Fibroblast of villous mesenchyme (primary cell): ENCODE results near the gene TIMMDC1. TPM values are rescaled to one million over a fixed set of nuclear protein-coding genes. Genes with fewer than 3 reads are reported as not detected.

Source experiments
- DNase-seq: peaks from one replicate; pipeline ENCODE4 v3.0.0-alpha.2; 2010; ENCODE audit warnings: low read depth
- H3K4me3 ChIP-seq: 2 replicates; pipeline ENCODE4 v1.5.1; 2011; ENCODE audit warnings: low read depth, mild to moderate bottlenecking, low read length
- total RNA-seq: library from RNA; depleted of rRNA; stranded (reverse); fragments of >200 nt; gene quantifications from 2 replicates; pipeline ENCODE4 v1.2.3, GENCODE V29; 2012
- TF ChIP-seq, protein P1 (sequence below): IDR thresholded peaks from 2 replicates; pipeline ENCODE4 v1.5.1; 2012; ENCODE audit warnings: low read depth, mild to moderate bottlenecking, low read length; ENCODE audit not compliant: insufficient read depth

TIMMDC1 gene
- total RNA-seq, 1 donor = 58.7 TPM

GRCh38 chr3:119492810-119493209, 5.5 kb upstream of the TIMMDC1 start:
- no peak overlapping the region for H3K4me3 ChIP-seq
- TF ChIP-seq, protein P1, sequence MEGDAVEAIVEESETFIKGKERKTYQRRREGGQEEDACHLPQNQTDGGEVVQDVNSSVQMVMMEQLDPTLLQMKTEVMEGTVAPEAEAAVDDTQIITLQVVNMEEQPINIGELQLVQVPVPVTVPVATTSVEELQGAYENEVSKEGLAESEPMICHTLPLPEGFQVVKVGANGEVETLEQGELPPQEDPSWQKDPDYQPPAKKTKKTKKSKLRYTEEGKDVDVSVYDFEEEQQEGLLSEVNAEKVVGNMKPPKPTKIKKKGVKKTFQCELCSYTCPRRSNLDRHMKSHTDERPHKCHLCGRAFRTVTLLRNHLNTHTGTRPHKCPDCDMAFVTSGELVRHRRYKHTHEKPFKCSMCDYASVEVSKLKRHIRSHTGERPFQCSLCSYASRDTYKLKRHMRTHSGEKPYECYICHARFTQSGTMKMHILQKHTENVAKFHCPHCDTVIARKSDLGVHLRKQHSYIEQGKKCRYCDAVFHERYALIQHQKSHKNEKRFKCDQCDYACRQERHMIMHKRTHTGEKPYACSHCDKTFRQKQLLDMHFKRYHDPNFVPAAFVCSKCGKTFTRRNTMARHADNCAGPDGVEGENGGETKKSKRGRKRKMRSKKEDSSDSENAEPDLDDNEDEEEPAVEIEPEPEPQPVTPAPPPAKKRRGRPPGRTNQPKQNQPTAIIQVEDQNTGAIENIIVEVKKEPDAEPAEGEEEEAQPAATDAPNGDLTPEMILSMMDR = no peak
- DNase-seq = no peak

- no peak for DNase-seq
- no peak overlapping the region for H3K4me3 ChIP-seq
- TF ChIP-seq, protein P1 = no peak
Measured at GRCh38 chr3:119494597-119494996, 3.8 kb upstream of the TIMMDC1 start.

- peak; percentile 36 for DNase-seq
- TF ChIP-seq, protein P1 = no peak
Measured at GRCh38 chr3:119497820-119498185, 544 bp upstream of the TIMMDC1 start.

GRCh38 chr3:119500265-119500664, 1.9 kb downstream of the TIMMDC1 start:
- DNase-seq = no peak
- TF ChIP-seq, protein P1 = no peak
- H3K4me3 ChIP-seq = peak overlapping the region; percentile 98

More at GRCh38 chr3:119497820-119498185, 544 bp upstream of the TIMMDC1 start:
- H3K4me3 ChIP-seq = peak overlapping the region; percentile 98

DNA sequence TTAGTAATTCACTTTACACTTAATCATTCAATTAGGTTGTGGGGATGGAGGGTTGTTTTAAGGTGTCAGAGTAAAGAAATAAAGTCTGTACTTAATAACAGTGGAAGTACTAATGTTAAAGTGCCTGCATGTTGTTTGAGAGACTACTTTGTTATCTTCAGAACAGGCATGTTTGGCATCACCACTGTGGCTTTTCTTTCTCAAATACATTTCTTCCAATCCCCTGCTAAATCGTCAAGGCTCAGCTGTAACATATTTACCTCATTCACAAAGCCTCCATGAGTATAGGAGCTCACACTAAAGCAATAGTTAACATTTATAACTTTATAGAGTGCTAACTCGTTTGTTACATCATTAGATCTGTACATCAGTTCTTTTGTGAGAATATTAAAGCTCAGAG, 2.6 kb downstream of the TIMMDC1 start:
- peak overlapping the region; percentile 98 for H3K4me3 ChIP-seq
- TF ChIP-seq, protein P1 = no peak
- peak; percentile 33 for DNase-seq

DNA sequence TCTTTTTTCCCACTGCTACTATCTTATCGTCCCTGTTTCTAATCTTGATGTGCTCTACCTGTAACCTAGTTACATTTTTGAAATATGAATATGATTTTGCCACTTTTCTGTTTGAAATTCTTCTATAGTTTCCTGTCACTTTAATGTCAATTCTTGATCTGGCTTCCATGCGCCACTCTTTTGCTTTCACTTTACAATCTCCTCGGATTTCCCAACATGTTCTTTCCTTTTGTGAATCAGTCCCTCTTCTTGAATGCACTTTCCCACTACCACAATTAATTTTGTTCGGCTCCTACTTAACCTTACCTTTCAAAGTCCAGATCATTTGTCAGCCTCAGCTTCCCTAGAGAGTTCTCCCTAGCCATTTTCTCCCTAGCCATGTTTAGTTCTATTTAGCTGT, 8.3 kb downstream of the TIMMDC1 start:
- no peak for DNase-seq
- TF ChIP-seq, protein P1 = no peak
- H3K4me3 ChIP-seq = no peak overlapping the region

DNA sequence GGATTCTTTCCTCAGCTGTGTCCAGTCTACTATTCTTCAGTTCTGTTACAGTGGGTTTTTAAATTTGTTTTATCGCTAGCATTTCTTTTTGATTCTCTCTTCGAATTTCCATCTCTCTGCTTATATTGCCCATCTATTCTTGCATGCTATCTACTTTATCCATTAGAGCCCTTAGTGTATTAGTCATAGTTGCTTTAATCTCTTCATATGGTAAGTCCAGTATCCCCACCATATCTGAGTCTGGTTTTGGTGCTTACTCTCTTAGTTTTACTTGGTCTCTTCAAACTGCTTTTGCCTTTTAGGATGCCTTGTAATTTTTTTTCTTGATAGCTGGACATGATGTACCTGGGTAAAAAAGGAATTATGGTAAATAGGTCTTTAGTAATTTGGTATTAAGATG, 9.1 kb downstream of the TIMMDC1 start:
- no peak overlapping the region for H3K4me3 ChIP-seq

More for the DNA sequence above, 9.1 kb downstream of the TIMMDC1 start:
- no peak for DNase-seq
- TF ChIP-seq, protein P1 = no peak
